HEK293T (cell line): ENCODE data around the gene FAM163B.

ENCODE experiments used
- CTCF ChIA-PET: fragments of 350-600 bp; formaldehyde crosslinking; extraction: SDS; loops from one replicate; lab custom pipeline; 2021; ENCODE audit warnings: antibody characterized with exemption, inconsistent platforms; lab: Yijun Ruan, JAX
- POLR2A ChIA-PET: fragments of 350-600 bp; formaldehyde crosslinking; extraction: SDS; loops from one replicate; lab custom pipeline; 2020; ENCODE audit warnings: antibody characterized with exemption, inconsistent platforms; lab: Yijun Ruan, JAX
- DNase-seq: peaks from one replicate; pipeline ENCODE4 v3.0.0; 2012; ENCODE audit warnings: mixed read lengths; ENCODE audit errors: extremely low spot score
- ARNT ChIP-seq: fragments of 450-650 bp; IDR thresholded peaks from 2 replicates; pipeline ENCODE4 v1.6.1; 2017; ENCODE audit warnings: mild to moderate bottlenecking
- BHLHE40 ChIP-seq: fragments of 450-650 bp; IDR thresholded peaks from 2 replicates; pipeline ENCODE4 v1.6.1; 2016; ENCODE audit warnings: mild to moderate bottlenecking, moderate library complexity, borderline replicate concordance
- CTBP1 ChIP-seq: fragments of 450-650 bp; IDR thresholded peaks from 2 replicates; pipeline ENCODE4 v1.6.1; 2016; ENCODE audit warnings: borderline replicate concordance
- ELF4 ChIP-seq: fragments of 450-650 bp; IDR thresholded peaks from 2 replicates; pipeline ENCODE4 v1.6.1; 2017; ENCODE audit warnings: antibody characterized with exemption
- FOXA1 ChIP-seq: fragments of 450-650 bp; IDR thresholded peaks from 2 replicates; pipeline ENCODE4 v1.6.1; 2016; ENCODE audit warnings: mild to moderate bottlenecking
- FOXK2 ChIP-seq: fragments of 450-650 bp; IDR thresholded peaks from 2 replicates; pipeline ENCODE4 v1.6.1; 2016; ENCODE audit warnings: mild to moderate bottlenecking
- FOXM1 ChIP-seq: fragments of 450-650 bp; IDR thresholded peaks from 2 replicates; pipeline ENCODE4 v1.6.1; 2017; ENCODE audit warnings: mild to moderate bottlenecking, borderline replicate concordance
- HDGF ChIP-seq: fragments of 450-650 bp; IDR thresholded peaks from 2 replicates; pipeline ENCODE4 v1.6.1; 2017; ENCODE audit warnings: antibody characterized with exemption, borderline replicate concordance
- L3MBTL2 ChIP-seq: fragments of 450-650 bp; conservative IDR thresholded peaks from 2 replicates; pipeline ENCODE4 v1.6.1; 2016; ENCODE audit warnings: mild to moderate bottlenecking
- LEF1 ChIP-seq: fragments of 450-650 bp; IDR thresholded peaks from 2 replicates; pipeline ENCODE4 v1.6.1; 2017; ENCODE audit warnings: mild to moderate bottlenecking, borderline replicate concordance
- NFRKB ChIP-seq: fragments of 450-650 bp; IDR thresholded peaks from 2 replicates; pipeline ENCODE4 v1.6.1; 2016; ENCODE audit warnings: mild to moderate bottlenecking, moderate library complexity
- PKNOX1 ChIP-seq: fragments of 450-650 bp; IDR thresholded peaks from 2 replicates; pipeline ENCODE4 v1.6.1; 2016
- SP1 ChIP-seq: fragments of 450-650 bp; IDR thresholded peaks from 2 replicates; pipeline ENCODE4 v1.6.1; 2017
- SUZ12 ChIP-seq: fragments of 450-650 bp; IDR thresholded peaks from 2 replicates; pipeline ENCODE4 v1.6.1; 2016; ENCODE audit warnings: mild to moderate bottlenecking
- TARDBP ChIP-seq: fragments of 450-650 bp; IDR thresholded peaks from 2 replicates; pipeline ENCODE4 v1.6.1; 2016
- ZNF384 ChIP-seq: fragments of 450-650 bp; IDR thresholded peaks from 2 replicates; pipeline ENCODE4 v1.6.1; 2016

The FAM163B gene

GRCh38 chr9:133543772-133544467 is 65.3 kb downstream of the FAM163B start:
- POLR2A ChIA-PET, result interaction anchor here (0.7 kb wide), 1 partner anchor 24 kb away, joined by 3 read pairs; no protein-coding TSS in a partner anchor
- no peak for TF ChIP-seq BHLHE40
- TF ChIP-seq PKNOX1, result no peak
- no peak for TF ChIP-seq ELF4
- no peak for TF ChIP-seq NFRKB
- no peak for TF ChIP-seq SUZ12
- no peak for TF ChIP-seq FOXA1
- no peak for TF ChIP-seq ZNF384
- TF ChIP-seq HDGF, result no peak
- no peak for TF ChIP-seq L3MBTL2
- no peak for TF ChIP-seq CTBP1
- no peak for TF ChIP-seq FOXK2
- TF ChIP-seq TARDBP, result no peak
- CTCF ChIA-PET, result no interaction called here
- DNase-seq, result no peak

GRCh38 chr9:133542002-133542401 is 67.2 kb downstream of the FAM163B start:
- DNase-seq, result no peak
- CTCF ChIA-PET, result no interaction called here
- no peak for TF ChIP-seq FOXK2
- TF ChIP-seq LEF1, result no peak
- no peak for TF ChIP-seq ARNT
- no peak for TF ChIP-seq HDGF
- no peak for TF ChIP-seq FOXA1
- TF ChIP-seq TARDBP, result no peak
- no peak for TF ChIP-seq BHLHE40
- no peak for TF ChIP-seq ELF4
- TF ChIP-seq PKNOX1, result no peak
- no peak for TF ChIP-seq SP1
- no peak for TF ChIP-seq FOXM1
- TF ChIP-seq L3MBTL2, result no peak
- no peak for TF ChIP-seq CTBP1
- no peak for TF ChIP-seq SUZ12
- TF ChIP-seq ZNF384, result no peak
- TF ChIP-seq NFRKB, result no peak
- POLR2A ChIA-PET, result no interaction called here

GRCh38 chr9:133540698-133541025 is 68.5 kb downstream of the FAM163B start:
- CTCF ChIA-PET, result no interaction called here
- POLR2A ChIA-PET, result no interaction called here
- no peak for DNase-seq
- TF ChIP-seq BHLHE40 (no peak), ZNF384 (no peak), ELF4 (no peak), CTBP1 (no peak), ARNT (no peak), SUZ12 (no peak), NFRKB (no peak), L3MBTL2 (no peak), SP1 (no peak), TARDBP (no peak), HDGF (no peak), LEF1 (no peak), FOXA1 (no peak)

- TF ChIP-seq ELF4 (no peak), TARDBP (no peak), NFRKB (no peak), BHLHE40 (no peak), PKNOX1 (no peak), ZNF384 (no peak), SUZ12 (no peak), ARNT (no peak), SP1 (no peak), FOXM1 (no peak), L3MBTL2 (no peak), HDGF (no peak), FOXK2 (no peak), FOXA1 (no peak), LEF1 (no peak), CTBP1 (no peak)
- CTCF ChIA-PET, result no interaction called here
- DNase-seq, result no peak
- POLR2A ChIA-PET, result no interaction called here
Measured at GRCh38 chr9:133539991-133540697, 69.0 kb downstream of the FAM163B start.

- DNase-seq, result no peak
- CTCF ChIA-PET, result interaction anchor here (0.7 kb wide), 1 partner anchor 13 kb away, joined by 3 read pairs; no protein-coding TSS in a partner anchor
- POLR2A ChIA-PET, result no interaction called here
- TF ChIP-seq SP1 (no peak), TARDBP (no peak), FOXK2 (no peak), CTBP1 (no peak), NFRKB (no peak), BHLHE40 (no peak), ZNF384 (no peak), PKNOX1 (no peak), LEF1 (no peak), HDGF (no peak)
Measured at GRCh38 chr9:133538851-133539833, 70.0 kb downstream of the FAM163B start.
